SK-N-SH (cell line): ENCODE data around the gene GAS2L1.

Experiments used
- CHD2 ChIP-seq: fragments of 150-350 bp; IDR thresholded peaks from 2 replicates; pipeline ENCODE4 v1.6.1; 2018; ENCODE audit warnings: low read length; ENCODE audit not compliant: partially characterized antibody
- CTCF ChIP-seq: fragments of 200-600 bp; sonication (generic); IDR thresholded peaks from 2 replicates; pipeline ENCODE4 v1.6.1; 2017; ENCODE audit warnings: antibody characterized with exemption, mild to moderate bottlenecking, moderate library complexity
- EP300 ChIP-seq, 2 experiments: IDR thresholded peaks; 2 replicates each; pipeline versions ENCODE4 v1.4.0 to v1.6.1; 2012; ENCODE audit warnings: borderline replicate concordance in 1 of 2, low read depth in 1 of 2, low read length in 1 of 2
- EZH2phosphoT487 ChIP-seq: fragments of 200-600 bp; sonication (generic); IDR thresholded peaks from 2 replicates; pipeline ENCODE4 v1.6.1; 2017; ENCODE audit warnings: low read depth, mixed run types, mild to moderate bottlenecking, antibody characterized with exemption, moderate library complexity, borderline replicate concordance
- GABPA ChIP-seq: IDR thresholded peaks from 2 replicates; pipeline ENCODE4 v1.4.0; 2012; ENCODE audit warnings: low read depth, mild to moderate bottlenecking
- MEF2A ChIP-seq: IDR thresholded peaks from 2 replicates; pipeline ENCODE4 v1.4.0; 2012; ENCODE audit warnings: low read depth, borderline replicate concordance
- NFIC ChIP-seq: IDR thresholded peaks from 2 replicates; pipeline ENCODE4 v1.4.0; 2012; ENCODE audit warnings: borderline replicate concordance
- POLR2AphosphoS5 ChIP-seq: IDR thresholded peaks from 2 replicates; pipeline ENCODE4 v1.6.1; 2012; ENCODE audit warnings: low read depth, low read length
- REST ChIP-seq: IDR thresholded peaks from 2 replicates; pipeline ENCODE4 v1.6.1; 2012; ENCODE audit warnings: mild to moderate bottlenecking, low read depth, low read length, moderate library complexity
- RFX5 ChIP-seq: IDR thresholded peaks from 2 replicates; pipeline ENCODE4 v1.6.1; 2012; ENCODE audit warnings: mild to moderate bottlenecking, improper control_type of control experiment, low read length
- TAF1 ChIP-seq: IDR thresholded peaks from 2 replicates; pipeline ENCODE4 v1.6.1; 2012; ENCODE audit warnings: low read depth, mild to moderate bottlenecking, low read length, moderate library complexity, borderline replicate concordance

GRCh38 chr22:29346659-29347058 is 40.2 kb downstream of the GAS2L1 start:
- TF ChIP-seq NFIC: no peak
- TF ChIP-seq REST: no peak
- no peak for TF ChIP-seq EZH2phosphoT487
- TF ChIP-seq POLR2AphosphoS5: no peak
- TF ChIP-seq CTCF: no peak
- TF ChIP-seq RFX5: no peak
- no peak for TF ChIP-seq CHD2
- TF ChIP-seq TAF1: no peak
- TF ChIP-seq EP300 (IDR thresholded peaks at IDR 0.05; ENCODE audit: borderline replicate concordance in 1 of 2, low read depth in 1 of 2, low read length in 1 of 2): no peak
- no peak for TF ChIP-seq GABPA
- no peak for TF ChIP-seq MEF2A
